HepG2 (cell line): ENCODE results near the gene NFKB2. TPM values are rescaled to one million over a fixed set of nuclear protein-coding genes. Genes with fewer than 3 reads are reported as not detected.

Experiments
- DMTF1 ChIP-seq: sonication (generic); formaldehyde crosslinking; IDR thresholded peaks from 2 replicates; pipeline ENCODE4 v1.4.0; 2020; ENCODE audit warnings: mild to moderate bottlenecking, missing genetic modification reagents
- KDM3A ChIP-seq: IDR thresholded peaks from 2 replicates; pipeline ENCODE4 v1.6.1; 2018; ENCODE audit warnings: low read depth, missing compliant biosample characterization
- PAWR ChIP-seq: sonication (generic); formaldehyde crosslinking; IDR thresholded peaks from 2 replicates; pipeline ENCODE4 v1.4.0; 2020; ENCODE audit warnings: missing genetic modification reagents, mild to moderate bottlenecking, borderline replicate concordance
- PAXIP1 ChIP-seq: sonication (generic); formaldehyde crosslinking; conservative IDR thresholded peaks from 2 replicates; pipeline ENCODE4 v1.4.0; 2020; ENCODE audit warnings: mild to moderate bottlenecking, missing genetic modification reagents, moderate library complexity
- REST ChIP-seq, 2 experiments: IDR thresholded peaks; 2 replicates each; pipeline ENCODE4 v1.6.1; 2011 to 2012; ENCODE audit warnings: low read length in 2 of 2, borderline replicate concordance in 1 of 2, low read depth in 1 of 2, mild to moderate bottlenecking in 1 of 2, moderate library complexity in 1 of 2
- TOE1 ChIP-seq: sonication (generic); formaldehyde crosslinking; IDR thresholded peaks from 2 replicates; pipeline ENCODE4 v1.4.0; 2020; ENCODE audit warnings: mild to moderate bottlenecking, missing genetic modification reagents
- ZNF496 ChIP-seq: sonication (generic); formaldehyde crosslinking; IDR thresholded peaks from 2 replicates; pipeline ENCODE4 v1.8.1; 2023; ENCODE audit warnings: mild to moderate bottlenecking, moderate library complexity, missing genetic modification reagents; ENCODE audit not compliant: insufficient replicate concordance
- polyA plus RNA-seq, 8 experiments: library from polyadenylated mRNA; depleted of rRNA in 3 of 8; stranded (reverse) in 7 of 8; unstranded in 1 of 8; fragments of >200 nt; fragmentation: Illumina TruSeq in 4 of 8; extraction: Trizol in 4 of 8; gene quantifications; 2 replicates each; pipeline versions ENCODE4 v1.2.1 to v1.2.3, GENCODE V29; 2011 to 2016; ENCODE audit warnings: low read depth in 4 of 8, missing spikeins in 1 of 8, mixed read lengths in 1 of 8; ENCODE audit not compliant: insufficient read depth in 1 of 8
- total RNA-seq, 5 experiments: library from RNA; depleted of rRNA; stranded (reverse); fragments of >200 nt; fragmentation: Illumina TruSeq; extraction: Trizol; gene quantifications; 2 replicates each; pipeline ENCODE4 v1.2.3, GENCODE V29; 2016; ENCODE audit warnings: low read depth in 1 of 5
- TF ChIP-seq, protein P1 (sequence below): sonication (generic); formaldehyde crosslinking; conservative IDR thresholded peaks from 2 replicates; pipeline ENCODE4 v1.4.0; 2020; ENCODE audit warnings: missing genetic modification reagents
- TF ChIP-seq, protein P2 (sequence below): sonication (generic); formaldehyde crosslinking; IDR thresholded peaks from 2 replicates; pipeline ENCODE4 v1.8.1; 2023; ENCODE audit warnings: mild to moderate bottlenecking, inconsistent platforms, moderate library complexity, missing genetic modification reagents, borderline replicate concordance

The NFKB2 gene
- total and polyA plus RNA-seq, 2 of the 13 experiments (the other 11 are each of a cell fraction or from before 2014, with no cell fraction given): 7.7 to 12.5 TPM

- TF ChIP-seq REST (IDR thresholded peaks at IDR 0.05; ENCODE audit: borderline replicate concordance in 1 of 2, low read depth in 1 of 2, low read length in 2 of 2): no peak
- TF ChIP-seq TOE1 (CRISPR knock-in tag): no peak
- TF ChIP-seq, protein P1, sequence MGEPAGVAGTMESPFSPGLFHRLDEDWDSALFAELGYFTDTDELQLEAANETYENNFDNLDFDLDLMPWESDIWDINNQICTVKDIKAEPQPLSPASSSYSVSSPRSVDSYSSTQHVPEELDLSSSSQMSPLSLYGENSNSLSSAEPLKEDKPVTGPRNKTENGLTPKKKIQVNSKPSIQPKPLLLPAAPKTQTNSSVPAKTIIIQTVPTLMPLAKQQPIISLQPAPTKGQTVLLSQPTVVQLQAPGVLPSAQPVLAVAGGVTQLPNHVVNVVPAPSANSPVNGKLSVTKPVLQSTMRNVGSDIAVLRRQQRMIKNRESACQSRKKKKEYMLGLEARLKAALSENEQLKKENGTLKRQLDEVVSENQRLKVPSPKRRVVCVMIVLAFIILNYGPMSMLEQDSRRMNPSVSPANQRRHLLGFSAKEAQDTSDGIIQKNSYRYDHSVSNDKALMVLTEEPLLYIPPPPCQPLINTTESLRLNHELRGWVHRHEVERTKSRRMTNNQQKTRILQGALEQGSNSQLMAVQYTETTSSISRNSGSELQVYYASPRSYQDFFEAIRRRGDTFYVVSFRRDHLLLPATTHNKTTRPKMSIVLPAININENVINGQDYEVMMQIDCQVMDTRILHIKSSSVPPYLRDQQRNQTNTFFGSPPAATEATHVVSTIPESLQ (CRISPR knock-in tag): no peak
- no peak for TF ChIP-seq DMTF1 (CRISPR knock-in tag)
- TF ChIP-seq, protein P2, sequence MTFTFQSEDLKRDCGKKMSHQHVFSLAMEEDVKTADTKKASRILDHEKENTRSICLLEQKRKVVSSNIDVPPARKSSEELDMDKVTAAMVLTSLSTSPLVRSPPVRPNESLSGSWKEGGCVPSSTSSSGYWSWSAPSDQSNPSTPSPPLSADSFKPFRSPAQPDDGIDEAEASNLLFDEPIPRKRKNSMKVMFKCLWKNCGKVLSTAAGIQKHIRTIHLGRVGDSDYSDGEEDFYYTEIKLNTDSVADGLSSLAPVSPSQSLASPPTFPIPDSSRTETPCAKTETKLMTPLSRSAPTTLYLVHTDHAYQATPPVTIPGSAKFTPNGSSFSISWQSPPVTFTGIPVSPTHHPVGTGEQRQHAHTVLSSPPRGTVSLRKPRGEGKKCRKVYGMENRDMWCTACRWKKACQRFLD (CRISPR knock-in tag): no peak; the same call in 1 of the 2 replicates
- no peak for TF ChIP-seq ZNF496
- no peak for TF ChIP-seq KDM3A (CRISPR knock-in tag)
- TF ChIP-seq PAXIP1 (CRISPR knock-in tag): no peak
- TF ChIP-seq PAWR: no peak
These were observed 26.4 kb downstream of the NFKB2 start (continued) for GRCh38 chr10:102421757-102422512.
